ENCODE results near the gene RYR3. TPM values are rescaled to one million over a fixed set of nuclear protein-coding genes. Genes with fewer than 3 reads are reported as not detected.
"Not testable (repeated sequence)": the region's sequence is repeated elsewhere in the genome, so short reads cannot be mapped to it uniquely, and the experiment has no call there.

The RYR3 gene
- total RNA-seq, 1 donor from 2014 or later: 4.8 TPM

DNA sequence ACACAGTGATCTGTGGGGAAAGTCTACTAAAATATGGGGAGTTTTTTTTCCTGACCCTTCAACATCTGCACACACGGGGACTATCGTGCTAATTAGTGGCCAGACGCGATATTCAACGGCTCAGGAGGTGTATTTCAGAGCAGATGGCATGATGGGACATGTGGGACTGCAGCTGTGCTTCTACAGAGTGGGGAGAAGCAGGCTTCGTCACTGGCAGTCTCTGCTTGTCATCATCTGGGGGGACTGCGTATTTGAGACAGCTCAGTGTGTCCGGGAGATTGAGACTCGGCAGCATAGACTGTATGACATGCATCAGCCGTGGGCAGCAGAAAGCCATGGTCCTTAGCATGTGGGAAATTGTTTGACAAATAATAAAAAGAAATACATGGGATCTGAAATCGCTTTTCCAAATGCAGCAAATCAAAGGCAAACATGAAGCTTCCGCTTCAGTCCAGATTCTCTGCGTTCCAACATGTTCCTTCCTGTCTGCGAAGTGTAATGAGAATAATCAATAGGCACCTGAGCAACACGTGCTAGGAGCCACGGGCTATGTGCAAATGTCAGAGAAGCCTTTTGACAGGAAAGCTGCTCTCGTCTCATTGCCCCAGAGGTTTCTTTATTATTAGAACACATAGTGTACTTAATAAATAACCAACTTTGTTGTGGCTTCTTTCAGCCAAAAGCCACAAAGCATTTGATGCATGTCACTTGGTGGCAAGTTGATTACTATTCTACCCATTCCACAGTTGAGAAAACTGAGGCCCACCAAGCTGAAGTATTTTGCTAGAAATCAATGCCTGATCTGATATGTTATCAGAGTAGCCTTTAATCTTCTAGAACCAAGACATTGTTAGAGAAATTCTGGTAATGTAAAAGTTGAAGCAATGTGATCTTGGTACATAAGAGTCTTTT is 276.3 kb downstream of the RYR3 start:
- no peak overlapping the region for H3K4me3 Mint-ChIP-seq (ENCODE audit: unreplicated experiment)
- H3K27ac Mint-ChIP-seq (ENCODE audit: unreplicated experiment): no peak overlapping the region
- TF ChIP-seq, protein P1, sequence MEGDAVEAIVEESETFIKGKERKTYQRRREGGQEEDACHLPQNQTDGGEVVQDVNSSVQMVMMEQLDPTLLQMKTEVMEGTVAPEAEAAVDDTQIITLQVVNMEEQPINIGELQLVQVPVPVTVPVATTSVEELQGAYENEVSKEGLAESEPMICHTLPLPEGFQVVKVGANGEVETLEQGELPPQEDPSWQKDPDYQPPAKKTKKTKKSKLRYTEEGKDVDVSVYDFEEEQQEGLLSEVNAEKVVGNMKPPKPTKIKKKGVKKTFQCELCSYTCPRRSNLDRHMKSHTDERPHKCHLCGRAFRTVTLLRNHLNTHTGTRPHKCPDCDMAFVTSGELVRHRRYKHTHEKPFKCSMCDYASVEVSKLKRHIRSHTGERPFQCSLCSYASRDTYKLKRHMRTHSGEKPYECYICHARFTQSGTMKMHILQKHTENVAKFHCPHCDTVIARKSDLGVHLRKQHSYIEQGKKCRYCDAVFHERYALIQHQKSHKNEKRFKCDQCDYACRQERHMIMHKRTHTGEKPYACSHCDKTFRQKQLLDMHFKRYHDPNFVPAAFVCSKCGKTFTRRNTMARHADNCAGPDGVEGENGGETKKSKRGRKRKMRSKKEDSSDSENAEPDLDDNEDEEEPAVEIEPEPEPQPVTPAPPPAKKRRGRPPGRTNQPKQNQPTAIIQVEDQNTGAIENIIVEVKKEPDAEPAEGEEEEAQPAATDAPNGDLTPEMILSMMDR (IDR thresholded peaks at IDR 0.05; ENCODE audit: unreplicated experiment): no peak
- H3K27me3 Mint-ChIP-seq (ENCODE audit: unreplicated experiment): peaks cover 1% of the 10 kb centered on the region
- DNase-seq (ENCODE audit: low spot score): no peak
- no peaks in the 10 kb centered on the region for H3K36me3 Mint-ChIP-seq (ENCODE audit: low read depth, unreplicated experiment)
- no peaks in the 10 kb centered on the region for H3K9me3 Mint-ChIP-seq (ENCODE audit: unreplicated experiment)
- no peaks in the 10 kb centered on the region for H3K4me1 Mint-ChIP-seq (ENCODE audit: unreplicated experiment)

DNA sequence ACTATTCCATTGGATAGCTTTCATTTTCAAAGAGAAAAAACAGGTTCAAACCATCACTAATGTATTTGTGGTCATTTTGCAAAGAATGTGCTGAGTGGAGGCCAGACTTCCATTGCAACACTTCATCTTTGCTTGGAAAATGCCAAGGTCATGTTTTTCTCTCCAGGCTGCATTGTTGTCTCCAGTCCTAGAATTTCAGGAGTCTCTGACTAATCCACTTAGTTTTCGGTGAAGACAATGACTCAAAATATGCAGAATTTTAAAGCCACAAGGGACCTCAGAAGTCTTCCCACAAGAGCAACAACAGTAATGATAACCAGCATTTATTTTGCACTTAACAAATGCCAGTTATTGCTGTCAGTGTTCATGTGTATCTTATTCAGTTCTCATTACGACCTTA is 277.0 kb downstream of the RYR3 start:
- peaks cover 1% of the 10 kb centered on the region for H3K4me1 Mint-ChIP-seq (ENCODE audit: unreplicated experiment)
- no peak overlapping the region for H3K4me3 Mint-ChIP-seq (ENCODE audit: unreplicated experiment)
- H3K36me3 Mint-ChIP-seq (ENCODE audit: low read depth, unreplicated experiment): no peaks in the 10 kb centered on the region
- no peak overlapping the region for H3K27ac Mint-ChIP-seq (ENCODE audit: unreplicated experiment)
- TF ChIP-seq, protein P1 (IDR thresholded peaks at IDR 0.05; ENCODE audit: unreplicated experiment): no peak
- DNase-seq (ENCODE audit: low spot score): no peak
- H3K27me3 Mint-ChIP-seq (ENCODE audit: unreplicated experiment): peaks cover 1% of the 10 kb centered on the region
- no peaks in the 10 kb centered on the region for H3K9me3 Mint-ChIP-seq (ENCODE audit: unreplicated experiment)

DNA sequence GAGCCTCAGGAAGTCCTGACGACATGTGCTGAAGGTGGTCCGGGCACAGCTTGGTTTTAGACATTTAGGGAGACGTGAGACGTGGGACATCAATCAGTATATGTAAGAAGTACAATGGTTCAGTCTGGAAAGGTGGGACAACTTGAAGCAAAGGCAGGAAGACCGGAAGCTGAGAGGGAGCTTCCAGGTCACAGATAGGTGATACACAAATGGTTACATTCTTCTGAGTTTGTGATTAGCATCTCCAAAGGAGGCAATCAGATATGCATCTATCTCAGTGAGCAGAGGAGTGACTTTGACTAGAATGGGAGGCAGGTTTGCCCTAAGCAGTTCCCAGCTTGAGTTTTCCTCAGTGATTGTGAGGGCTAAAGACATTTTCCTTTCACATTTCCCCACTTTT is 282.1 kb downstream of the RYR3 start:
- DNase-seq (ENCODE audit: low spot score): no peak
- no peaks in the 10 kb centered on the region for H3K9me3 Mint-ChIP-seq (ENCODE audit: unreplicated experiment)
- no peaks in the 10 kb centered on the region for H3K36me3 Mint-ChIP-seq (ENCODE audit: low read depth, unreplicated experiment)
- TF ChIP-seq, protein P1 (IDR thresholded peaks at IDR 0.05; ENCODE audit: unreplicated experiment): no peak
- no peaks in the 10 kb centered on the region for H3K27me3 Mint-ChIP-seq (ENCODE audit: unreplicated experiment)
- peaks cover 8% of the 10 kb centered on the region for H3K4me1 Mint-ChIP-seq (ENCODE audit: unreplicated experiment)
- no peak overlapping the region for H3K4me3 Mint-ChIP-seq (ENCODE audit: unreplicated experiment)
- no peak overlapping the region for H3K27ac Mint-ChIP-seq (ENCODE audit: unreplicated experiment)

DNA sequence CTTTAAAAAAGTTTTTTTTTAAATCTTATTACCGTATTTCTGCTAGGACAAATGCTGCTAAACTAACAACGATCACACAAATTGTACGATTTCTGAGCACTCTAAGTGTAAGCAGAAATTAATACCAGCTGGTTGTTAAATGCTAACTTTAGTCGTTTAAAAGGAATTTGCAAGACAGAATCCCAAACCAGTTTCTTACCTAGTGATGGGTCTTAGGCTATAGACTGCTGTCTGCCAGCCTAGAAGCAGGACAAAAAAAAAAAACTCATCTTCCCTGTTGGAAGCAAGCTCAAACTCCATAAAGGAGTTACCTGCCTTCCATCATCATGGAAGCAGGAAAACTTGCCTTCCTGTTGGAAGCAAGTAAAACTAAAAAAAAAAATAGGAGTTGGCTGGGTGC is 287.6 kb downstream of the RYR3 start:
- not testable (repeated sequence) for H3K36me3 Mint-ChIP-seq (ENCODE audit: low read depth, unreplicated experiment); H3K4me3 Mint-ChIP-seq (ENCODE audit: unreplicated experiment); DNase-seq (ENCODE audit: low spot score); H3K27ac Mint-ChIP-seq (ENCODE audit: unreplicated experiment); H3K27me3 Mint-ChIP-seq (ENCODE audit: unreplicated experiment); H3K9me3 Mint-ChIP-seq (ENCODE audit: unreplicated experiment)
- H3K4me1 Mint-ChIP-seq (ENCODE audit: unreplicated experiment): peaks cover 21% of the 10 kb centered on the region

DNA sequence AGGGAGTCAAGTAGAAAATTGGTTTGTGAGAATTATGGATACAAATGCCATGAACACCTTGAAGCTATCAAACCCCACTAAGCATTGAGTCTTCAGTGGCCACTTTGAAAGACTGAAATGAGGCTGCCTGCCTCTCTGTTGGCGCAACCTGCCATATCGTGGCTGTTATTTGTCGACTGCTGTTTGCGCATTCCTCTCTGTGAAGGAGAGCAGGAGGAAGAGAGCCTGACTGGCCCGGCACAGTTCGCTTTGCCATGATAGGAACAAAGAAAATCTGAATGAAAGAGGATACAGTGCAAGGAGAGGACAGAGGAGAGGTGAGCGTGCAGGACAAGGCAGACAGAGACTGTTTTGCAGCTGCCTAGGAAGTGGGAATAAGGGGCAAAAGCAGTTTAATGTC is 289.4 kb downstream of the RYR3 start:
- Mint-ChIP-seq H3K4me3 (ENCODE audit: unreplicated experiment) (no peak overlapping the region), H3K9me3 (ENCODE audit: unreplicated experiment) (no peaks in the 10 kb centered on the region), H3K4me1 (ENCODE audit: unreplicated experiment) (peaks cover 21% of the 10 kb centered on the region), H3K27ac (ENCODE audit: unreplicated experiment) (no peak overlapping the region), H3K36me3 (ENCODE audit: low read depth, unreplicated experiment) (no peaks in the 10 kb centered on the region), H3K27me3 (ENCODE audit: unreplicated experiment) (no peaks in the 10 kb centered on the region)
- no peak for DNase-seq (ENCODE audit: low spot score)
- TF ChIP-seq, protein P1 (IDR thresholded peaks at IDR 0.05; ENCODE audit: unreplicated experiment): no peak

Measured in endothelial cell (in vitro differentiated cells).